NCI-H1092 treated with DMSO at 0.1 percent for 48 hours (cell line): ENCODE measurements around the gene MTMR8.

Source experiments
- DNase-seq: peaks from one replicate; lab custom pipeline; 2025; lab: John Stamatoyannopoulos, UW

The MTMR8 gene

DNA sequence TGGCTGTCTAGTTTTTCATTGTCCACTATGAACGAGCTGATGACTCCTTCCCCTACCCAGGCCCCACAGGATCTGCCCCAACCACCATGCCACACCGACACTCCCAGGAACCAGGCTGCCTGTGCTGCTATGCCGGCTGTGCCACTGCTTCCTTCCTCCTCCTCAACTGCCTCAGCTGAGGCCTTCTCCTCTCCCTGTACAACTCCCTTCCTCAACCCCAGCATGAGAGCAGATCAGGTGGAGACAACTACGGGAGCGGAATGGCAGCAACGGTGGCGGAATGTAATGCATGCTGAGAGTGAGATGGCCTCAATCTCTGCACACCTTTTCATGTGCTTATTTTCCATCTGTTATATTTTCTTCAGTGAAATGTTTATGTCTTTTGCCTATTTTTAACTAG is 88.5 kb downstream of the MTMR8 start:
- no peak for DNase-seq

DNA sequence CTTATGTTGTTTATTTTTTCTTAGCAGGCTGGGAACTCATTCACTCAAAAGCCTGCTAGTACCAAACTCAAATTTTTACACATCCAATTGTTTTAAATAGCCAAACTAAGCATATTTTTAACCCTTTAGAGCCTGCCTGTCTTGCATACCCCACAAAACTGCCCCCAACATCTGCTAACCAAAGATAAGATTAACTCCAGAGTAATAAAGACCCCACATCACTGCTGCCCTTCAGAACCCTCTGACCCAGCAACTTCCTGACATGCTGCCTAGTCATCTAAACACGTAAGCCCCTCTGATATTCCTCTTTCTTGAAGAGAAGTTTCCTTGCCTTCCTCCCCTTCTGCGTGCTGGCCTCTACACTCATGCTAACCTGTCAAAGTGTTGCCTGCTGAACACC is 104.1 kb downstream of the MTMR8 start:
- no peak for DNase-seq

DNA sequence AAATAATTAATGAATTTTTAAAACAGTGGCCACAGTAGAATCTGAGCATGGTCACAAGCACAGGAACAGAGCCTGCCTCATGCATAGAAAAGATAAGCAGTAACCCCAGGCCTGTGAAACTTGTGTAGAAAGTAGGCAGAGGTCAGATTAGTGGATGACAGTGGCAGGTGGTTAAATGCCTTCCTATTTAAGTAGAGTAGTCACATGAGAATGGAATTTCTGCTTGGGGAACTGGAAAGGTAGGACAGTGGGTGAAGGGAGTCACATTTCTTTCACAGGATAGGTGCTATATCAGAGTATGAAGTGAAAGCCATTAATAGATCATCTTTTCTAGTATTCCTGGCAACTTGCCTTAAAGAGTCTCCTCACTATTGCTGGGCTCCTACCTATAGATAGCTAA is 130.0 kb downstream of the MTMR8 start:
- no peak for DNase-seq

DNA sequence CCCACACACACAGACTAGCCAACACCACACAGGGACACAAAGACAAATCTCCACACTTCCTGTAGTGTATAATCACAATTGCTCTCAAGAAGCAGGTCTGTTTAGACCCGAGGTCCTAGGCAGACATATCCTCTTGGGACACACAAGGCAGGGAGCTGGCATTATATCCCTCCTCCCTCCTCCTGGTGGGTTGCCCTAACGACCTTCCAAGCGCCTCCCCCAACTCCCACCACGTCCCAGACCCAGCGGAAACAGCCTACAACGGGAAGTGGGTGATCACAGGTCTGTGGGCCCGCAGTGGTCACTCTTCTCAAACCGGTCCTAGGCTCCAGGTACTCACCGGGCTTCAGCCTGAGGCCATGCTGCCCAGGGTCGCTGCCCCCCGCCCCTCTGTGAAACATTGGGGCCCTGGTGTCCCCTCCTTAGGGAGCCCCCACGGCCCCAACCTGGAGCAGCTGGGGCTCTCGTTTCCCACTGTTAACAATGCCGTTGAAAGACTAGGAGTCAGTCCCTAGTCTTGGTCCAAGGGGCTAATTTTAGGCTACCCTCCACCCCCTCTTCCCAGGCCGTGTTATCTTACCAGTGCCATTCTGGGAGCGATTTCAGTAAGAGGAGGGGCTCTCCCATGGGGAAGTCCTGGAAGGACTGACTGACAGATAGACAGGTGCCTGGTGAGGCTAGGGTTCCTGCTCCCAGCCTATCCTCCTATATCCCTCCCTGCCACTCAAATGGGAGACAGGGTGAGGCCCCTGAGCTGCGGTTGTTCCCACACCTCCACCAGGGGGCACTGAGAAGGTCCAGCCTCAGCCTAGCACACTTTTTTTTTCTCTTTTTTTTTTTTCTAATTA is 164.9 kb downstream of the MTMR8 start, which contains the start of gene ASB12:
ASB12 (minus strand) TSS at position 485 of the 848 bp plus-strand sequence. CDS start 4,957 bp downstream, outside the sequence.
- no peak for DNase-seq

DNA sequence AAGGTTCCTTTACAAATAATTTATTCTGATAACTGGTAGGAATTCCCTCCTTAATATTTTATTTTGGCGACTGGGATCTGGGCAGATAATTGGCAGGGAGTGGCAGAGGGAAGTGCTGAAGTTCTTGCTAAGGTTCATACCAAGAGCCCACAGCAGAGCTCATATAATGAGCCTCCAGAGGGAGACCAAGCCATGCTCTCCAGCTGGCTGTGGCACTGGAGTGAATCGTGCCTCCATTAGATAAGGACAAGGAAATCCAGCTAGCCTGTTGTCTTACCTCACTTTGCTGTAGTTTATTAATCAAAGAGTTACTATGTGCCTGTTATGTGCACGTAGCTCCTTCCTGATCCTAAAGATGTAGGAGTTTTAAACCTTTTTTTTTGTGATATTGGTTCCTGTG is 166.1 kb downstream of the MTMR8 start:
- no peak for DNase-seq
